ENCODE results near the gene QPCTL.

DNA sequence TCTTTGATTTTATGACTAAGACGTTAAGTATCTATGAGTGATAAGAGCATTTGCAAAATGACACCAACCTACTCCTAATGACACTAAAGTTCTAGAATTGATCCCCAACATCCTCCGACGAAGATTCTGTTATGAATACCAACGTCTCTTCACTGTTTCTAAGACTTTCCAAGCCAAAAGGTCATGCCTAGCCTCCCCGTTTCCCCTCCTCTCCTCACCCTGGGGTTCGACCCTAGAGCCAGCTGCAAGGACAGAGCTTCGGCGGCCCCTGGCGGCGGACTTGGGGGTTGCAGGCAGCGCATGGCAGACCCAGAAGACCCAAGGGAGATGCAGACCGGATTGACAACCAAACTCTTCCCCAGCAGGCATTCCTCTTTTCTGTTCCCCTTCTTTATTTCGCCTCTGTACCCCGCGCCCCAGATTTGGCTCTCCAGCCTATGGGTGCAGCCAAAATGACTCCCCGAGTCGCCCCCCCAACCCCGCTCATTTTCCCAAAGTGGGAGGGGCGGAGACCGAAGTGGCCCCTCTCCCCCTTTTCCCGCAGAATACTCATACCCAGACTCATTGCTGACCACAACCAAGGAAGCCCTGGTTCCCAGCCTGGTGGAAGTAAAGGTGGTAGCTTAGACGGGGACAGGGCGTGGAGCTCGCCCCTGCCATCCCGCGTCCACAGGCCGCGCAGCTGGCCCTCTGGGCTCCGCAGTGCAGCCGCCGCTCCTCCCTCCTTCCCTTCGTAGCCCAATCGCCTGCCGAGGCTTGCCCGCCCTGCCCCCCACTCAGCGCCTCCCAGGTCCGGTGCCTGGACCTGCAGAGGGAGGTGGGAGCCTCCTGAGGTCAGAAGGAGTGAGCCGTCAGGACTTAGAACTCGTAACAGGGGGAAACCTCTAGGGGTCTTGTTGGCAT lies 49.2 kb upstream of the QPCTL start:
- TF ChIP-seq, protein P1, sequence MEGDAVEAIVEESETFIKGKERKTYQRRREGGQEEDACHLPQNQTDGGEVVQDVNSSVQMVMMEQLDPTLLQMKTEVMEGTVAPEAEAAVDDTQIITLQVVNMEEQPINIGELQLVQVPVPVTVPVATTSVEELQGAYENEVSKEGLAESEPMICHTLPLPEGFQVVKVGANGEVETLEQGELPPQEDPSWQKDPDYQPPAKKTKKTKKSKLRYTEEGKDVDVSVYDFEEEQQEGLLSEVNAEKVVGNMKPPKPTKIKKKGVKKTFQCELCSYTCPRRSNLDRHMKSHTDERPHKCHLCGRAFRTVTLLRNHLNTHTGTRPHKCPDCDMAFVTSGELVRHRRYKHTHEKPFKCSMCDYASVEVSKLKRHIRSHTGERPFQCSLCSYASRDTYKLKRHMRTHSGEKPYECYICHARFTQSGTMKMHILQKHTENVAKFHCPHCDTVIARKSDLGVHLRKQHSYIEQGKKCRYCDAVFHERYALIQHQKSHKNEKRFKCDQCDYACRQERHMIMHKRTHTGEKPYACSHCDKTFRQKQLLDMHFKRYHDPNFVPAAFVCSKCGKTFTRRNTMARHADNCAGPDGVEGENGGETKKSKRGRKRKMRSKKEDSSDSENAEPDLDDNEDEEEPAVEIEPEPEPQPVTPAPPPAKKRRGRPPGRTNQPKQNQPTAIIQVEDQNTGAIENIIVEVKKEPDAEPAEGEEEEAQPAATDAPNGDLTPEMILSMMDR (conservative IDR thresholded peaks at IDR 0.05) = peak; percentile 81
- TF ChIP-seq ZFX (IDR thresholded peaks at IDR 0.05) = no peak
